HG02623 (cell line): ENCODE results near the gene DTNA.

Experiments
- ATAC-seq: cut with Tn5 transposase; IDR thresholded peaks from one replicate; pipeline ENCODE4 v1.9.1; 2021; ENCODE audit warnings: moderate library complexity; ENCODE audit not compliant: unreplicated experiment

DTNA gene

GRCh38 chr18:34847408-34847807 is 137.3 kb downstream of the DTNA start:
- ATAC-seq = no peak

GRCh38 chr18:34848156-34848555 is 138.1 kb downstream of the DTNA start:
- no peak for ATAC-seq

- no peak for ATAC-seq
Measured at GRCh38 chr18:34848695-34849094, 138.6 kb downstream of the DTNA start.

GRCh38 chr18:34857320-34857719 is 147.2 kb downstream of the DTNA start:
- no peak for ATAC-seq

GRCh38 chr18:34858188-34858587 is 148.1 kb downstream of the DTNA start:
- ATAC-seq = no peak

GRCh38 chr18:34859496-34859895 is 149.4 kb downstream of the DTNA start:
- ATAC-seq = no peak

- ATAC-seq = no peak
Measured at GRCh38 chr18:34862561-34862960, 152.5 kb downstream of the DTNA start.

- no peak for ATAC-seq
Measured at GRCh38 chr18:34863702-34864101, 153.6 kb downstream of the DTNA start.

GRCh38 chr18:34864836-34865497 is 154.9 kb downstream of the DTNA start:
- ATAC-seq = no peak

- no peak for ATAC-seq
Measured at GRCh38 chr18:34866310-34866709, 156.2 kb downstream of the DTNA start.

- ATAC-seq = no peak
Measured at GRCh38 chr18:34866739-34867138, 156.6 kb downstream of the DTNA start.

- ATAC-seq = no peak
Measured at GRCh38 chr18:34867520-34867919, 157.4 kb downstream of the DTNA start.

- no peak for ATAC-seq
Measured at GRCh38 chr18:34870555-34871310, 160.6 kb downstream of the DTNA start.

GRCh38 chr18:34871435-34871834 is 161.3 kb downstream of the DTNA start:
- ATAC-seq = no peak

- no peak for ATAC-seq
Measured at GRCh38 chr18:34872066-34872465, 162.0 kb downstream of the DTNA start.

GRCh38 chr18:34873986-34874580 is 164.0 kb downstream of the DTNA start:
- no peak for ATAC-seq

- no peak for ATAC-seq
Measured at GRCh38 chr18:34875150-34875549, 165.1 kb downstream of the DTNA start.

- no peak for ATAC-seq
Measured at GRCh38 chr18:34880403-34880802, 170.3 kb downstream of the DTNA start.

GRCh38 chr18:34880882-34881834 is 171.1 kb downstream of the DTNA start:
- no peak for ATAC-seq

- no peak for ATAC-seq
Measured at GRCh38 chr18:34884436-34884835, 174.3 kb downstream of the DTNA start.

- no peak for ATAC-seq
Measured at GRCh38 chr18:34886177-34886576, 176.1 kb downstream of the DTNA start.
